AG09309 (cell line): ENCODE data around the gene PLA2G2E.

Source experiments
- DNase-seq: peaks from one replicate; pipeline ENCODE4 v3.0.0-alpha.2; 2010; ENCODE audit warnings: low read depth
- H3K4me3 ChIP-seq: 2 replicates; pipeline ENCODE4 v1.5.1; 2011; ENCODE audit warnings: mild to moderate bottlenecking, low read depth, low read length, moderate library complexity; ENCODE audit not compliant: control insufficient read depth
- TF ChIP-seq, protein P1 (sequence below): IDR thresholded peaks from 2 replicates; pipeline ENCODE4 v1.5.1; 2011; ENCODE audit warnings: mild to moderate bottlenecking, low read depth, low read length, inconsistent platforms; ENCODE audit not compliant: insufficient read depth, control insufficient read depth; ENCODE audit errors: missing control alignments

PLA2G2E gene

DNA sequence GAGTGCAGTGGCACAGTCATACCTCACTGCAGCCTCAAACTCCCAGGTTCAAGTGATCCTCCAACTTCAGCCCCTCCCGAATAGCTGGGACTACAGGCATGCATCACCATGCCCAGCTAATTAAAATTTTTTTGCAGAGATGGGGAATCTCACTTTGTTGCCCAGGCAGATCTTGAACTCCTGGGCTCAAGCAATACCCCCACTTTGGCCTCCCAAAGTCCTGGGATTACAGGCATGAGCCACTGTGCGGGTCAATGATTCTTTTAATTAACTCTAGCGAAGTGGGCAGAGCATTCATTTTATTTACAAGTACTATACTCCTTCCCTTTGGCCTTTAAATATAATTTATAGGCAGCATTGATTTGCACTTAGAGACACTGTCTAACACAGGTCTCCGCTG lies 43.8 kb downstream of the PLA2G2E start:
- DNase-seq: no peak
- TF ChIP-seq, protein P1, sequence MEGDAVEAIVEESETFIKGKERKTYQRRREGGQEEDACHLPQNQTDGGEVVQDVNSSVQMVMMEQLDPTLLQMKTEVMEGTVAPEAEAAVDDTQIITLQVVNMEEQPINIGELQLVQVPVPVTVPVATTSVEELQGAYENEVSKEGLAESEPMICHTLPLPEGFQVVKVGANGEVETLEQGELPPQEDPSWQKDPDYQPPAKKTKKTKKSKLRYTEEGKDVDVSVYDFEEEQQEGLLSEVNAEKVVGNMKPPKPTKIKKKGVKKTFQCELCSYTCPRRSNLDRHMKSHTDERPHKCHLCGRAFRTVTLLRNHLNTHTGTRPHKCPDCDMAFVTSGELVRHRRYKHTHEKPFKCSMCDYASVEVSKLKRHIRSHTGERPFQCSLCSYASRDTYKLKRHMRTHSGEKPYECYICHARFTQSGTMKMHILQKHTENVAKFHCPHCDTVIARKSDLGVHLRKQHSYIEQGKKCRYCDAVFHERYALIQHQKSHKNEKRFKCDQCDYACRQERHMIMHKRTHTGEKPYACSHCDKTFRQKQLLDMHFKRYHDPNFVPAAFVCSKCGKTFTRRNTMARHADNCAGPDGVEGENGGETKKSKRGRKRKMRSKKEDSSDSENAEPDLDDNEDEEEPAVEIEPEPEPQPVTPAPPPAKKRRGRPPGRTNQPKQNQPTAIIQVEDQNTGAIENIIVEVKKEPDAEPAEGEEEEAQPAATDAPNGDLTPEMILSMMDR: no peak
- H3K4me3 ChIP-seq: no peak overlapping the region

DNA sequence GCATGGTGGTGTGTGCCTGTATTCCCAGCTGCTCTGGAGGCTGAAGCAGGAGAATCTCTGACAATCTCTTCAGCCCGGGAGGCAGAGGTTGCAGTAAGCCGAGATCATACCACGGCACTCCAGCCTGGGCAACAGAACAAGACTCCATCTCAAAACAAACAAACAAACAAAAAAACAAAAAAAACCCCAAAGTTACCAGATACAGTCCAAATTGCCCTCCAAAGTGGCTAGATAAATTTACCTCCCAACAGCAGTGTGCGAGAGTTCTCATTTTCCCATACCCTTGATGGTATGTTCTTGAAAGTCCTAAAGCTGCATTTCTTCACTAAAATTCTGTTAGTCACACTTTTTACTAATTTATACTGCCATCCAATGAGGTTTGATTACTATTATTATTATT lies 44.2 kb downstream of the PLA2G2E start:
- TF ChIP-seq, protein P1: no peak
- H3K4me3 ChIP-seq: no peak overlapping the region
- DNase-seq: no peak

DNA sequence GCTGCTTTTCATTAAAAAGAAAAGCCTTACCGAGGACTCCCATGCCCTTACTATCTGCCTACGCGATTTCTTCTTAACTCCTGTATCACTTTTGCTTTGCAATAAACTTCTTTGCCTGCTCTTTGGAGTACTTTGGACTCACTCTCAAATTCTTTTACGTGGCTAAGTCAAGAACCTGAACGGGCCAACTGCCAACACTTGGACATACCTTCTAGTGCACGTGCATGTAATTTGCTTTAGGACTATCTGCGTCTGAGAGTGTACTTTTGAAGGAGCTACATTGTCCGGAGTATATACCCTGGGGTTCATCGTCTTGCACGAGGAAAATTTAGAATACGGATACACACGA lies 44.8 kb downstream of the PLA2G2E start:
- DNase-seq: no peak
- TF ChIP-seq, protein P1: no peak
- no peak overlapping the region for H3K4me3 ChIP-seq

DNA sequence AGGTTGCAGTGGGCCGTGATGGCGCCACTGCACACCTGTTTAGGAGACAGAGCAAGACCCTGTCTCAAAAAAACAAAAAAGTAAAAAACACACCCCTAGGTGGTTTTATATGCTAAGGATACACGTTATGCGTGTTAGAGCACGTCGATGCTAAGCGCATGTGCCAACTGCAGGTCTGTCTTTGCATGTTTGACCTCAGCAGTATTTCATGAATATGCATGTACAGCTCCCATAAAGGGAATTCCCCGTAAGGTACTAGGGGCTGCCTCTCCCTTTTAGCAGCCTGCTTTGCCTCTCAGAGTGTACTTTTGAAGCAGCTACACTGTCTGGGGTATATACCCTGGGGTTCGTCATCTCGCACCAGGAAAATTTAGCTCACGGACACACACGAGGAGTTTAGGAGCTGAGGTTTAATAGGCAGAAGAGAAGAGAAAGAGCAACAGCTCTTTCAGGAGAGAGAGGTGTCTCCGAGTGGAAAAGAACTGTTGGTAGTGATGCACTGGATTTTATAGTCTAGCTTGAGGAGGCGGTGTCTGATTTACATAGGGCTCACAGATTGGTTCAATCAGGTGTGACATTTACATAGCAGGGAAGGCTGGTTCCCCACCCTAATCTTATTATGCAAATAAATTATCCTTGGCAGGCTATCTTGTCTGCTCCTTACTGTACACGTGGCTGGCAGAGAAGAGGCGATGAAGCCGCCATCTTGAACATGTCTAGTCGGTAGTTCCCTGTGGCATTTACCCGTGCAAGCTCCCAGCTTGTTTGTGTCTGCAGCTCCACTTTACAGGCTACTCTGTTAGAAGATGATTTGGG lies 45.4 kb downstream of the PLA2G2E start:
- TF ChIP-seq, protein P1: no peak
- no peak overlapping the region for H3K4me3 ChIP-seq

DNA sequence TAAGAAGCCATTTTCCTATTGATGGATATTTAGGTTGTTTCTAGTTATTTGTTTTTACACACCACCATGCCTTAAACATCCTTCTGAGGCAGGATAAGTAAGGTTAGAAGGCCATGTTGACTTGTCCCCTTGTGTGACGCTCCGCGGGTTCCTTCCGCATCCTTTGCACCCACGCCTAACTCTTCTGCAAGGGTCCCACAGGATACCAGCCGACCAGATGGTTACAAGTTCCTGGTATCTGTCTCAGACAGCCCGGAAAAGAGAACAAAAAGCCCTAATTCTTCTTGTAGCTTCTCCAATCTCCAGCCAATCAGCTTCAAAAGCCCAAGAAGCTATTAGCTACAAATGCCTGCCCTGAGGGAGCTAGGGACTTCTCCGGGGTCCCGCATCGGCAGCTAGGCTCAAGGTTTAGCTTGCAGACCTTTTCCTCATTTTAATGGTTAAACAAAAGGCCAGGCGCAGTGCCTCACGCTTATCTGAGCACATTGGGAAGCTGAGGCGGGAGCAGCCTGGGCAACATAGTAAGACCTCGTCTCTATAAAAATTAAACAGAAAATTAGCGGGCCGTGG lies 46.2 kb downstream of the PLA2G2E start:
- H3K4me3 ChIP-seq: no peak overlapping the region
- DNase-seq: no peak
- TF ChIP-seq, protein P1: no peak

More for the DNA sequence above, 45.4 kb downstream of the PLA2G2E start:
- DNase-seq: no peak

DNA sequence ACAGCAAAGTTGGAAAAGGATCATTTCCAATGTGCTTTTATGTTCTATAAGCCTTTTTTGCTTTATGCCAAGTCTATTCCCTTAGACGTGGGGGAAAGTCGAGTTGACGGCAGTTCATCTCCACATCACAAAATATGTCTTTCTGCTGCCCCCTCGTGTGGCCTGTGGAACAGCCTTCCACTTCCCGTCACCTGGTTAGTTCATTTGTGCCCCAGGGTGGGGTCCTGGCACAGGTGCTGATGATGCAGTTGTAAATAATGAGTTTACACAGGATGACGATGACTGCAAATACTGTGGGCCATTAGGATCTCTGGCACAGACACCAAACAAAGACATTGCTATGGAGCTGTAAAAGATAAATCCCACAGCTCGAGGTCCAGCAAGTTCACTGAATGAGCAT lies 51.2 kb downstream of the PLA2G2E start:
- TF ChIP-seq, protein P1: peak; percentile 33

More for the DNA sequence above, 51.2 kb downstream of the PLA2G2E start:
- no peak for DNase-seq
- H3K4me3 ChIP-seq: no peak overlapping the region
